Brain pericyte (primary cell): ENCODE results near the gene FGF14.

Experiments
- DNase-seq: peaks from one replicate; pipeline ENCODE4 v3.0.0-alpha.2; 2012; ENCODE audit warnings: low read depth, low spot score

The FGF14 gene

DNA sequence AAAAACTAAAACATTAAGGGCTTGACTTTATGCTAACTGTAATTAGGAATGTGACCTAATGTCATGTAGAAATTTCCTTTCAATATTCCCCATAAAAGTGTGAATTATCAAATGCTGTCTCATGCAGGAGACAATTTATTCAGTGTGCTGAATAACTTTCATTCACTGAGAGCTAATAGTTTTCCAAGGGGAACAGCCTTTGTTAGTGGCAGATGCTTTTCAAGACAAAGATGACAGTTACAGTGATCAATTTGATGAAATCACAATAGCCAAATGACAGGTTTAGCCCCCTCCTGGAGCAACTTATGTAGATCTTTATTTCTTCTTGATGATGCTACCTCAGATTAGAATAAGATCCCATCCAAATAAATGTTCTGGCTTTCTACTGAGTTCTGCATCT, 673.8 kb downstream of the FGF14 start:
- no peak for DNase-seq

GRCh38 chr13:101727118-101727517, 674.7 kb downstream of the FGF14 start:
- no peak for DNase-seq

GRCh38 chr13:101726681-101727080, 675.2 kb downstream of the FGF14 start:
- DNase-seq: no peak

DNA sequence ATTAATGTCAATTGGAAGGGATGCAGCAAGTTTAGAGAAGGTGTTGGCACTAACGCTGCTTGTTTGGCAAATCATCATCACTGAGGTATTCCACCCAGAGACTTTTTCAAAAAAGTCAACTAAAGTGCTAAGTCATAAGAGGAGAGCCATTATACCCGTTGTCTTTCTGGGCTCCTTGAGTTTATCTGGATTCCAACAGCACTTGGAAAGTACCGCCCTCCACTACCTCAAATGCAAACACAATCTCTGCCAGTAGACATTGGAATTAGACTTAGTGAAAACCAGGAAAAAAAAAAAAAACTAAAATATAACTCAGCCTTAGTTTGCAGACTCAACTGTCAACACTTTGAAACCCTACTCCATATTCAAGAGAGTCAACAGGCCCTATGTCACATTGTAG, 683.4 kb downstream of the FGF14 start:
- DNase-seq: no peak

GRCh38 chr13:101717353-101717752, 684.5 kb downstream of the FGF14 start:
- DNase-seq: no peak

DNA sequence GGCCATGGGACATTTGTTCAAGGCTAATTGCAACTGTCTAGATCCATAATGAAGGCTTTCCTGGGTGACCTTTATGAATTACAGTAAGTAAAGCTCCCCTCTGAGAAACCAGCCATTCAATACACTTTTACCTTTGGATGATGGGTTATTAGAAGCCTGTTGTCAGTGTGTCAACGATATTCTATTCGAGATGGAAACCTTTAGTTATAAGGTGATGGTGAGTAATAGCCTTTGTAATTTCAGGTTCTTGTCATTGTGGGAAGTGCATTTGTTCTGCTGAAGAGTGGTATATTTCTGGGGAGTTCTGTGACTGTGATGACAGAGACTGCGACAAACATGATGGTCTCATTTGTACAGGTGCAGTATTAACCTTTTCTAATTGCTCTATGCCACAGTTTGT, 687.7 kb downstream of the FGF14 start:
- DNase-seq: no peak

GRCh38 chr13:101712026-101712348, 689.9 kb downstream of the FGF14 start:
- no peak for DNase-seq

- DNase-seq: no peak
Measured at GRCh38 chr13:101711307-101712025, 690.4 kb downstream of the FGF14 start.

- no peak for DNase-seq
Measured at GRCh38 chr13:101709952-101710351, 691.9 kb downstream of the FGF14 start.

DNA sequence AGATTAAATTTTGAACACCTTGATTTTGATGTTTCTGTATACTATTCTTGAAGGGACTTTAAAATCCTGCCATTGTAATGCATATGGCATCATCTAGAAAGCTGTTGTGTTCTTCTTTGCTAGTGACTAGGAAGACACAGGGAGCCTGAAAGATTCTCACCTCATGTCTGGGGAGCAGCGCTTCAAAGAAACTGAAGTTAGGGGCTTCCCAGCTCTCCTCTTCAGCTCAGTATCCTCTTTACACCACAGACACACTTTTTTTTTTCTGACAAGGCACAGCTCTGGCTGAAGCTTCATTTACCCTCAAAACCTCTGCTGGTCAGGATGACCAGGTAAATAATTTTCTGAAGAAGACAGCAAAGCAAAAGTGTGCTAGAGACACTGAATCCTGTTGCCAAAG, 693.7 kb downstream of the FGF14 start:
- no peak for DNase-seq

GRCh38 chr13:101707659-101708058, 694.2 kb downstream of the FGF14 start:
- no peak for DNase-seq

DNA sequence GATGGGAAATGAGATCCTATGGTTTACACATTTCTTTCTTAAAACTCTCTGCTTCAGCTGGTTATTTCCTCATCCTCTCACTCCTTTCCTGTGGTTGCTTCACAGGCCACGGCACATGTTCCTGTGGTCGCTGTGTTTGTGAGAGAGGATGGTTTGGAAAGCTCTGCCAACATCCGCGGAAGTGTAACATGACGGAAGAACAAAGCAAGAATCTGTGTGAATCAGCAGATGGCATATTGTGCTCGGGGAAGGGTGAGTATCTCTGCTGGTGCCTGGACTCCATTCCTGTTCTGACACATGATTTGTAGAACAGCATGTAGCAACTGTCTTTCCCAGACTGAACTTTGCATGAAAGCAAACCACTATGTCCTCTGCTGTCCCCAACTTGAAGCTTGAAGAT, 695.2 kb downstream of the FGF14 start:
- DNase-seq: peak; percentile 57

- DNase-seq: no peak
Measured at GRCh38 chr13:101703838-101704237, 698.0 kb downstream of the FGF14 start.

- DNase-seq: no peak
Measured at GRCh38 chr13:101703081-101703480, 698.8 kb downstream of the FGF14 start.

DNA sequence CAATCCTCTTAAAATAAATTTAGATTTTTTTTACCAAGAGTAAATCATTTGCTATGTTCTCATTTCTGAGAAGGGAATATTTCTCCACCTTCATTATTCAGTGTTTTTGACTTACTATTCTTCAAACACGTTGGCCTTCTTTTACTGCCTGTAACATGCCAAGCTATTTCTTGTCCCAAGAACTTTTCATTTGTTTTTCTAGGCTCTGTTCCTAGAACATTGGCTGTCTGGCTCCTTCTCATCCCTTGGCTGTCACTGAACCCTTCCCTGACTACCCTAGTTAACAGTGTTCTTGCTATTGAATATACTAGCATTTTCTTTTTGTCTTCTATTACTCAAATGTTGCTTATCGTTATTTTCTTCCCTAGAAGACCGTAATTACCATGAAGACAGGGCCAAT, 701.2 kb downstream of the FGF14 start:
- no peak for DNase-seq

- DNase-seq: no peak
Measured at GRCh38 chr13:101698400-101698799, 703.4 kb downstream of the FGF14 start.

- no peak for DNase-seq
Measured at GRCh38 chr13:101697745-101698144, 704.1 kb downstream of the FGF14 start.

- no peak for DNase-seq
Measured at GRCh38 chr13:101695870-101696516, 705.9 kb downstream of the FGF14 start.

- DNase-seq: no peak
Measured at GRCh38 chr13:101691341-101691860, 710.4 kb downstream of the FGF14 start.

DNA sequence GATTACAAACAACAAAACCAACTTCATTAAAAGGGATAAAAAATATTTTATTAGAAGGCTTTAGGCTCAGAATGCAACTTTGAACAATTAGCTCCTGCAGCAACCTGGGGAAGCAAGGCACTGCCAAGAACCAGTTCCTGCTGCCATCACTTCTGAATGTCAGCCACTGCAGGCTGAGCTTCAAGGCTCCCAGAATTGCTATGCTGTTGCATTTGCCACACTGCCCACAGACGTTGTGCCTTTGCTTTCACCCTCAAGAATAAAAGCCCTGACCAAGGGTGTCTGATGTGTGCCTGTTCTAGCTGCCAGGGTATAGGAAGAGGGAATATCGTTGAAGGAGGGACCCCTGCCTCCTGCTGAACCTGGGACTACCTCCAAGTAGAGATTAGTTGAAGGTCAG, 711.0 kb downstream of the FGF14 start:
- DNase-seq: no peak

DNA sequence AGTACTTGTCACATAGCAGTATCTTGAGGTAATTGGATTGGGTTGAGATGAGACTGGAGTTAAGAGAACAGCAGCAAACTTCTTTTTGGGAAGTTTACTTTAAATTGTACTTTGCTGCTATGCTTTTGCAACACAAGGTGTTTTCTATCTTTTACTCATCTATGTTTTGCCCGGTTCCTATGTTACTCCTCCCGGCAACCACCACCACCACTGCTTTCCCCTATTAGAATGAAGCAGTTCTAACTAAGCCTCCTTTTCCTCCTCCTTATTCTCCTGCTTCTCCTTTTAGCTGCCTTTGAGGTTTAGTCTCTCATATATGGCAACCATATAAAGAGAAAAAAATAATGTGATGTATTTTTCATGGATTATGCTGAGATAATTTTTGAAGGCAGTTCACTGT, 715.8 kb downstream of the FGF14 start:
- no peak for DNase-seq

- no peak for DNase-seq
Measured at GRCh38 chr13:101681834-101682233, 720.0 kb downstream of the FGF14 start.

DNA sequence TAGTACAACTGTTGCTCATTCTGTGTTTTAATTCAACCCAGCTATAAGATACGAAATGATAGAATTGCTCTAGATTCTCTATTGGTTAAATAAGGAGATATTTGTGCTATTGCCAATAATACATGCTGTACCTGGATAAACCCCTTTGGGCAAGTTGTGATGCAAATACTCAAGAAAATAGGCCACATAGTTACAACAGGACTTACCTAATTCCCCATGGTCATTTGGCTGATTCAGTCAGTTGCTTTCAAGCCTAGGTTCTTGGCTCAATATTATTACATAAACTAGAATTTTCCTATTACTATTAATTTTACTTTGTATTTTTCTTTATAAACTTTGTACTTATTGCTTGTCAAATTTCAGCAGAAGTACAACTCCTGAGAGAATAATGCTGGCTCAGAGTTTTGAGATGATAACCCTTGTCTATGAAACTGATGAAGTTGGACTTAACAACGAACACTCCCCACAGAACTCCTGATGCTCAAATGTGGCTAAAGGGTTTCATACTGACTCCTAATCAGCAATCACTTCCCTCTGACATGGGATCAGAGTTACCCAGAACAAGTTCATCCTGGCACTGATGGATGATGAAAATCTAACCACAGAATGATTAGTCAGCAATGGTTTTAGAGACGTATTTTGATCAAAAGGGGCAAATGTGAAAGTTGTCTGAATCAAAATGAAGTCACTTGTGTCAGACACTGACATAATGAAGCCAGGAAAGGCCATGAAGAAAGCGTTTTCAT, 728.3 kb downstream of the FGF14 start:
- DNase-seq: no peak
